Hepatocyte (in vitro differentiated cells): ENCODE measurements around the gene KDELR1.

ENCODE experiments used
- EZH2 ChIP-seq: fragments of 200-600 bp; sonication (generic); IDR thresholded peaks from 2 replicates; pipeline ENCODE4 v1.6.1; 2016; ENCODE audit warnings: antibody characterized with exemption, mild to moderate bottlenecking, borderline replicate concordance
- EZH2phosphoT487 ChIP-seq: fragments of 200-600 bp; sonication (generic); IDR thresholded peaks from one replicate; pipeline ENCODE4 v1.6.1; 2018; ENCODE audit warnings: antibody characterized with exemption, mild to moderate bottlenecking, low read depth, moderate library complexity; ENCODE audit not compliant: unreplicated experiment, severe bottlenecking
- TF ChIP-seq, protein P1 (sequence below): fragments of 200-600 bp; sonication (generic); IDR thresholded peaks from 2 replicates; pipeline ENCODE4 v1.5.1; 2016; ENCODE audit warnings: antibody characterized with exemption, mild to moderate bottlenecking; ENCODE audit not compliant: poor library complexity

DNA sequence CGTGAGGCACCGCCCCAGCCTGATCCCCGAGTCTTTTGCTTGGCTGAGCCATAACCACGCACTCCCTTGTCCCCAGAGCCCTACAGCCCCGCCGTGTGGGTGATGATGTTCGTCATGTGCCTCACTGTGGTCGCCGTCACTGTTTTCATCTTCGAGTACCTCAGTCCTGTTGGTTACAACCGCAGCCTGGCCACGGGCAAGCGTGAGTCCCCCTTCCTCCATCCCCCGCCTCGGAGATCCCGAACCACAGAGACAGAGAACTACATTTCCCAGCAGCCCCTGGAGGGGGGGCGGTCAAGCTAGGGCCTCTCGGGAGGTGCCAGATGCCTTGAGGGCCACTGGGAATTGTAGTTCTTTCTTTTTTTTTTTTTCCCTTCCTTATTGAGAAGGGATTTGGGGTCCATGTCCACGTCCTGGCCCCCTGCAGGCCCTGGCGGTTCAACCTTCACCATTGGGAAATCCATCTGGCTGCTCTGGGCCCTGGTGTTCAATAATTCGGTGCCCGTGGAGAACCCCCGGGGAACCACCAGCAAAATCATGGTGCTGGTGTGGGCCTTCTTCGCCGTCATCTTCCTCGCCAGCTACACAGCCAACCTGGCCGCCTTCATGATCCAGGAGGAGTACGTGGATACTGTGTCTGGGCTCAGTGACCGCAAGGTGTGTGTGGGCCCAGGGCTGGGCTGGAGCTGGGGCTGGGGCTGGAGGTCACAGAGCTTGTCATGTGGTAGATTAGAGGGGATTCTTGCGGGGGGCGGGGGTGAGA, 28.0 kb upstream of the KDELR1 start:
- TF ChIP-seq, protein P1, sequence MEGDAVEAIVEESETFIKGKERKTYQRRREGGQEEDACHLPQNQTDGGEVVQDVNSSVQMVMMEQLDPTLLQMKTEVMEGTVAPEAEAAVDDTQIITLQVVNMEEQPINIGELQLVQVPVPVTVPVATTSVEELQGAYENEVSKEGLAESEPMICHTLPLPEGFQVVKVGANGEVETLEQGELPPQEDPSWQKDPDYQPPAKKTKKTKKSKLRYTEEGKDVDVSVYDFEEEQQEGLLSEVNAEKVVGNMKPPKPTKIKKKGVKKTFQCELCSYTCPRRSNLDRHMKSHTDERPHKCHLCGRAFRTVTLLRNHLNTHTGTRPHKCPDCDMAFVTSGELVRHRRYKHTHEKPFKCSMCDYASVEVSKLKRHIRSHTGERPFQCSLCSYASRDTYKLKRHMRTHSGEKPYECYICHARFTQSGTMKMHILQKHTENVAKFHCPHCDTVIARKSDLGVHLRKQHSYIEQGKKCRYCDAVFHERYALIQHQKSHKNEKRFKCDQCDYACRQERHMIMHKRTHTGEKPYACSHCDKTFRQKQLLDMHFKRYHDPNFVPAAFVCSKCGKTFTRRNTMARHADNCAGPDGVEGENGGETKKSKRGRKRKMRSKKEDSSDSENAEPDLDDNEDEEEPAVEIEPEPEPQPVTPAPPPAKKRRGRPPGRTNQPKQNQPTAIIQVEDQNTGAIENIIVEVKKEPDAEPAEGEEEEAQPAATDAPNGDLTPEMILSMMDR, result no peak
- TF ChIP-seq EZH2 (no peak), EZH2phosphoT487 (no peak)
